ENCODE data around the gene LBHD2.

- TF ChIP-seq SUZ12 (IDR thresholded peaks at IDR 0.05) (no peak), FOXK2 (IDR thresholded peaks at IDR 0.05) (no peak), CTBP1 (IDR thresholded peaks at IDR 0.05; ENCODE audit: borderline replicate concordance) (no peak), TARDBP (IDR thresholded peaks at IDR 0.05) (no peak), ELF4 (IDR thresholded peaks at IDR 0.05) (no peak), FOXA1 (IDR thresholded peaks at IDR 0.05) (no peak), SP1 (IDR thresholded peaks at IDR 0.05) (no peak), ARNT (IDR thresholded peaks at IDR 0.05) (no peak), ZNF384 (IDR thresholded peaks at IDR 0.05) (no peak), NFRKB (IDR thresholded peaks at IDR 0.05) (no peak), BHLHE40 (IDR thresholded peaks at IDR 0.05; ENCODE audit: borderline replicate concordance) (no peak), FOXM1 (IDR thresholded peaks at IDR 0.05; ENCODE audit: borderline replicate concordance) (no peak), HDGF (IDR thresholded peaks at IDR 0.05; ENCODE audit: borderline replicate concordance) (no peak), LEF1 (IDR thresholded peaks at IDR 0.05; ENCODE audit: borderline replicate concordance) (no peak)
Observed at GRCh38 chr14:103111232-103111868, 27.3 kb downstream of the LBHD2 start.
